Measurements from ENCODE around the gene COPG1. TPM values are rescaled to one million over a fixed set of nuclear protein-coding genes. Genes with fewer than 3 reads are reported as not detected.
"Not testable (repeated sequence)": the region's sequence is repeated elsewhere in the genome, so short reads cannot be mapped to it uniquely, and the experiment has no call there.

Gene COPG1
- total RNA-seq, 1 donor from 2014 or later = 159 TPM

GRCh38 chr3:129245641-129246306 lies 3.6 kb upstream of the COPG1 start:
- not testable (repeated sequence) for H3K27me3 ChIP-seq (ENCODE audit: control insufficient read depth, insufficient read depth, low read length); H3K4me3 ChIP-seq (ENCODE audit: low read depth, low read length); H3K36me3 ChIP-seq (ENCODE audit: control insufficient read depth, insufficient read depth, low read length)
- TF ChIP-seq, protein P1, sequence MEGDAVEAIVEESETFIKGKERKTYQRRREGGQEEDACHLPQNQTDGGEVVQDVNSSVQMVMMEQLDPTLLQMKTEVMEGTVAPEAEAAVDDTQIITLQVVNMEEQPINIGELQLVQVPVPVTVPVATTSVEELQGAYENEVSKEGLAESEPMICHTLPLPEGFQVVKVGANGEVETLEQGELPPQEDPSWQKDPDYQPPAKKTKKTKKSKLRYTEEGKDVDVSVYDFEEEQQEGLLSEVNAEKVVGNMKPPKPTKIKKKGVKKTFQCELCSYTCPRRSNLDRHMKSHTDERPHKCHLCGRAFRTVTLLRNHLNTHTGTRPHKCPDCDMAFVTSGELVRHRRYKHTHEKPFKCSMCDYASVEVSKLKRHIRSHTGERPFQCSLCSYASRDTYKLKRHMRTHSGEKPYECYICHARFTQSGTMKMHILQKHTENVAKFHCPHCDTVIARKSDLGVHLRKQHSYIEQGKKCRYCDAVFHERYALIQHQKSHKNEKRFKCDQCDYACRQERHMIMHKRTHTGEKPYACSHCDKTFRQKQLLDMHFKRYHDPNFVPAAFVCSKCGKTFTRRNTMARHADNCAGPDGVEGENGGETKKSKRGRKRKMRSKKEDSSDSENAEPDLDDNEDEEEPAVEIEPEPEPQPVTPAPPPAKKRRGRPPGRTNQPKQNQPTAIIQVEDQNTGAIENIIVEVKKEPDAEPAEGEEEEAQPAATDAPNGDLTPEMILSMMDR (IDR thresholded peaks at IDR 0.05; ENCODE audit: insufficient read depth, low read length, poor library complexity, severe bottlenecking) = peak; percentile 96
- DNase-seq (ENCODE audit: low read depth) = peak; percentile 58

DNA sequence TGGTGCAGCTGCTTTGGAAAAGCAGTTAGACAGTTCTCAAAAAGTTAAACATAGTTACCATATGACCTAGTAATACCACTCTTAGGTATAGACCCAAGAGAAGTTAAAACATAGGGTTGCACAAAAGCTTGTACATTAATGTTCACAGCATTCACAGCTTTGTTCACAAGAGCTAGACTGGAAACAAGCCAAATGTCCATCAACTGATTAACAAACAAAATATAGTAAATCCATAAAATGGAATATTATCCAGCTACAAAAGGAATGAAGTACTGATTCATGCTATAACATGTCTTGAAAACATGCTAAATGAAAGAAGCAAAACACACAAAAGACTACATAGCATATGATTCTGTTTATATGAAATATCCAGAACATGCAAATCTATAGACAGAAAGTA lies 2.8 kb upstream of the COPG1 start:
- DNase-seq (ENCODE audit: low read depth) = no peak
- Histone ChIP-seq H3K27me3 (ENCODE audit: control insufficient read depth, insufficient read depth, low read length) (no peaks in the 10 kb centered on the region), H3K36me3 (ENCODE audit: control insufficient read depth, insufficient read depth, low read length) (no peaks in the 10 kb centered on the region), H3K4me3 (ENCODE audit: low read depth, low read length) (no peak overlapping the region)
- TF ChIP-seq, protein P1 (IDR thresholded peaks at IDR 0.05; ENCODE audit: insufficient read depth, low read length, poor library complexity, severe bottlenecking) = no peak

DNA sequence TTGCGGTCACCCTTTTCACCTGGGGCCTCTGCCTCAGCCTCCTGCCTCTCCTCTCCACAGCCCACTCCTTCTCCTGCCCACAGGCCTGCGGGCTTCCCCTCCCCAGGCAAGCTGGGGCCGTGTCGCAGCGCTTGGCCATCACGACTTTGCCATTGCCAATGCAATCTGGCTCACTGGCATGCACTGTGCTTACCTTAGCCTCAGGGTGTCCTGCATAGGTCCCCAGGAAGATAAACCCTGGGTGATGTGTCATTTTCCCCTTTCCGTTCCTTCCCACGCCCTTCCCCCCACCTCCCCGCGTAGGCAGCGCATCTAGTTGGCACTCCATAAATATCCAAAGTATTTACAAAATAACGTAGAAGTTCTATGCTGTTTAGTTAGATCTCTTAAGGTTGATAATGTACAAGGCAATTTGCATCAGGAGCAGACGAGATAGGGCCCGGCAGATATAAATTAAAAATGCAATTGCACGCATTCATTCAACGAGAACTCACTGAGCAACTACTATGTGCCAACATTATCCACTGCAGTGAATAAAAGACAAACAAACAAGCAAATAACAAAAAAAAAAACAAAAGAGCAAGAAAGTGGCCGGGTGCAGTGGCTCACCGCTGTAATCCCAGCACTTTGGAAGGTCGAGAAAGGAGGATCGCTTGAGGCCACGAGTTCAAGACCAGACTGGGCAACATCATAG lies 973 bp upstream of the COPG1 start:
- Histone ChIP-seq H3K4me3 (ENCODE audit: low read depth, low read length) (peak overlapping the region; percentile 93), H3K36me3 (ENCODE audit: control insufficient read depth, insufficient read depth, low read length) (peaks cover 3% of the 10 kb centered on the region), H3K27me3 (ENCODE audit: control insufficient read depth, insufficient read depth, low read length) (no peaks in the 10 kb centered on the region)
- TF ChIP-seq, protein P1 (IDR thresholded peaks at IDR 0.05; ENCODE audit: insufficient read depth, low read length, poor library complexity, severe bottlenecking) = no peak
- no peak for DNase-seq (ENCODE audit: low read depth)

DNA sequence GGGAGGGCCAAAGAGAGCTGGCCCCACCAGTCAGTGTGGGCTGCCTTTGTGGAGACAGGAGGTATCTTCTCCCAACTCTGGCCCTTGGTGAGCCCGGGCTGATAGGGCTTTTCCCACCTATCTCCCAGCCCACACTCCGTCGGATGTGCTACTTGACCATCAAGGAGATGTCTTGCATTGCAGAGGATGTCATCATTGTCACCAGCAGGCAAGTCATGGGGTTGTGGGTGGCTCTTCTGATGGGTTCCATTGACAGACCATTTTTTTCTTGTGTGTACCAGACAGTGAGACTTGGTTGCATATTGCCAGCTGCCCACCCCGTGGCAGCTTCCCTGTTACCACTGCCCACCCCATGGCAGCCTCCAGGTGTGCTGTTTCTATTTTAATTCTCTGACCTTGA lies 3.3 kb downstream of the COPG1 start:
- Histone ChIP-seq H3K27me3 (ENCODE audit: control insufficient read depth, insufficient read depth, low read length) (no peaks in the 10 kb centered on the region), H3K36me3 (ENCODE audit: control insufficient read depth, insufficient read depth, low read length) (peaks cover 9% of the 10 kb centered on the region), H3K4me3 (ENCODE audit: low read depth, low read length) (no peak overlapping the region)
- TF ChIP-seq, protein P1 (IDR thresholded peaks at IDR 0.05; ENCODE audit: insufficient read depth, low read length, poor library complexity, severe bottlenecking) = no peak
- no peak for DNase-seq (ENCODE audit: low read depth)

DNA sequence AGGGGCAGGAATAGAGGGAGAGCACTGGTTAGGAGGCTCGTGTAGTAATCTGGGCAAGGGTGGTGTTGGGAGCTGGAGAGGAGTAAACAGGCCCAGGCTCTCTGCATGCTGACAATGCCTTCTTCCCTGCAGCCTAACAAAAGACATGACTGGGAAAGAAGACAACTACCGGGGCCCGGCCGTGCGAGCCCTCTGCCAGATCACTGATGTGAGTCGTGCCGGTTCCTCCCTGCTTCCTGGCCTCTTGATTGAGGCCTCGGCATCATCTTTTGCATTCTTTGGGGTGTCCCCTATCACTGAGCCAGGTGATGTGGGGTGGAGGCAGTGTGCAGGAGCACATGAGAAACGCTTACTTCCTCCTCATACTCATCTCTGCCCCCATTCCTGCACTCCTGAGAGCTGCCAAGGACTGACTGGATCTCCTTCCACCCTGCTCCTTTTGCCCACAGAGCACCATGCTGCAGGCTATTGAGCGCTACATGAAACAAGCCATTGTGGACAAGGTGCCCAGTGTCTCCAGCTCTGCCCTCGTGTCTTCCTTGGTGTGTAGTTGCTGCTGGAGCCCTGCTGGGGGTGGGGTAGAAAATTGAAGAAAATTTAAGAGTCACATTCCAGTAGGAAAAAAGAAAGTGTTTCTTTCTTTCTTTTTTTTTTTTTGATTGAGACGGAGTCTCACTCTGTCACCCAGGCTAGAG lies 5.3 kb downstream of the COPG1 start:
- TF ChIP-seq, protein P1 (IDR thresholded peaks at IDR 0.05; ENCODE audit: insufficient read depth, low read length, poor library complexity, severe bottlenecking) = no peak
- no peaks in the 10 kb centered on the region for H3K27me3 ChIP-seq (ENCODE audit: control insufficient read depth, insufficient read depth, low read length)
- no peak for DNase-seq (ENCODE audit: low read depth)
- peaks cover 9% of the 10 kb centered on the region for H3K36me3 ChIP-seq (ENCODE audit: control insufficient read depth, insufficient read depth, low read length)
- no peak overlapping the region for H3K4me3 ChIP-seq (ENCODE audit: low read depth, low read length)
